GM06990 (cell line): ENCODE results near the gene C1QTNF5.

Experiments used
- DNase-seq: peaks from one replicate; pipeline ENCODE4 v3.0.0-alpha.2; 2011; ENCODE audit not compliant: insufficient read length; ENCODE audit errors: extremely low read depth
- H3K27me3 ChIP-seq: replicated peaks from 2 replicates; pipeline ENCODE4 v1.6.0; 2011; ENCODE audit warnings: low read length; ENCODE audit not compliant: control insufficient read depth, insufficient read depth
- H3K36me3 ChIP-seq: 2 replicates; pipeline ENCODE4 v1.5.1; 2011; ENCODE audit warnings: low read length; ENCODE audit not compliant: control insufficient read depth, insufficient read depth
- H3K4me3 ChIP-seq: replicated peaks from 2 replicates; pipeline ENCODE4 v1.5.1; 2011; ENCODE audit warnings: low read depth, mild to moderate bottlenecking, control low read depth, low read length
- TF ChIP-seq, protein P1 (sequence below): IDR thresholded peaks from 2 replicates; pipeline ENCODE4 v1.5.1; 2011; ENCODE audit warnings: low read length, control low read depth, mild to moderate bottlenecking, inconsistent platforms; ENCODE audit not compliant: insufficient read depth, poor library complexity, severe bottlenecking

Gene C1QTNF5

DNA sequence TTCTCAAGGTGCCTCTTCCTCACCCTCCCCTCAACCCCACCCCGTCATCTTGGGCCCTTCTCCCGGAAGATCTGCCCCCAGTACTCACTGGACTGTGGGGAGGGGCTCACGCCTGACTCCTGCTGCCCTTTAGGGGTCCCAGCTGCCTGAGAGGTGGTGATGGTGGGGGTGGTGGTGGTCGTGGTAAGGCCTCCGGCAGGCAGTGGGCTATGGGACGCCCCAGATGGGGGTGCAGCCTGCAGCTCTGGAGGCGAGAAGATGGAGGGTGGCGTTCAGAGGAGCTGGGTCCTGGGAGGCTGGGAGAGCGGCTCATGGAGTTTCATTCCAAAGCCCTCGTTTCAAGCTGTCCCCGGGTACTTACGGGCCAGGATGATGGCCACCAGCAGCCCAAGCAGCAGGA lies 5.0 kb upstream of the C1QTNF5 start:
- TF ChIP-seq, protein P1, sequence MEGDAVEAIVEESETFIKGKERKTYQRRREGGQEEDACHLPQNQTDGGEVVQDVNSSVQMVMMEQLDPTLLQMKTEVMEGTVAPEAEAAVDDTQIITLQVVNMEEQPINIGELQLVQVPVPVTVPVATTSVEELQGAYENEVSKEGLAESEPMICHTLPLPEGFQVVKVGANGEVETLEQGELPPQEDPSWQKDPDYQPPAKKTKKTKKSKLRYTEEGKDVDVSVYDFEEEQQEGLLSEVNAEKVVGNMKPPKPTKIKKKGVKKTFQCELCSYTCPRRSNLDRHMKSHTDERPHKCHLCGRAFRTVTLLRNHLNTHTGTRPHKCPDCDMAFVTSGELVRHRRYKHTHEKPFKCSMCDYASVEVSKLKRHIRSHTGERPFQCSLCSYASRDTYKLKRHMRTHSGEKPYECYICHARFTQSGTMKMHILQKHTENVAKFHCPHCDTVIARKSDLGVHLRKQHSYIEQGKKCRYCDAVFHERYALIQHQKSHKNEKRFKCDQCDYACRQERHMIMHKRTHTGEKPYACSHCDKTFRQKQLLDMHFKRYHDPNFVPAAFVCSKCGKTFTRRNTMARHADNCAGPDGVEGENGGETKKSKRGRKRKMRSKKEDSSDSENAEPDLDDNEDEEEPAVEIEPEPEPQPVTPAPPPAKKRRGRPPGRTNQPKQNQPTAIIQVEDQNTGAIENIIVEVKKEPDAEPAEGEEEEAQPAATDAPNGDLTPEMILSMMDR: no peak
- no peaks in the 10 kb centered on the region for H3K36me3 ChIP-seq
- peaks cover 2% of the 10 kb centered on the region for H3K27me3 ChIP-seq
- DNase-seq: no peak
- H3K4me3 ChIP-seq: no peak overlapping the region

DNA sequence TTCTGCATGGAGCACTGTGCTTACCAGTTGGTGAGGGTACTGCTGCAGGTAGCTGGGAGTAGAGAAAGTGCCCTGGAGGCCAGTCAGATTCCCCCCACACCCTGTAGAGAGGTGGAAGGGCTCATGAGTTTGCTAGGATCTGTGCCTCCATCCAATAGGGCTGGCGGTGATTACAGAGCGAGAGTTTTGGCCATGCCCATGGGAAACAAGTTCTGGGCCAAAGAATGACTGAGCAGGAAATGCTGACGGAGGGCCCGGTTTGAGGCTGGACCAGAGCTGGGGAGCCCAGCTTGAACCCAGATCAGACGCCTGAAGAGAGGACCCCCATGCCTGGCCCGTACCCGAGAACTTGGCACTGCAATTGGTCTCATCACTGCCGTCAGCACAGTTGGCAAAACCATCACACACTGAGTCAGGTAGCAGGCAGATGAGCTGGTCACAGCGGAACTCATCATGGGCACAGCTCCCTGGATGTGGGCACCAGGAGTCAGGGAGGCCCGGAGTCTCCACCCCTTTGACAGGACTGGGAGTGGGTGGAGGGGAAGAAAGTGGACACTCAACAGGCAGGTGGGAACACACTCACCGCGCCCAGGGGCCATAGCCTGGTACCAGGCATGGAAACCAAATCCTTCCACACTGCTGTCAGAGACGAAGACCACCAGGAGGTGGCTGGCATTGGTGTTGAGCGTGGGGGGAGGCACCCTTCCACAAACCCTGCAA lies 3.8 kb upstream of the C1QTNF5 start:
- Histone ChIP-seq H3K27me3 (peaks cover 2% of the 10 kb centered on the region), H3K4me3 (no peak overlapping the region), H3K36me3 (no peaks in the 10 kb centered on the region)
- DNase-seq: no peak
- TF ChIP-seq, protein P1: no peak

DNA sequence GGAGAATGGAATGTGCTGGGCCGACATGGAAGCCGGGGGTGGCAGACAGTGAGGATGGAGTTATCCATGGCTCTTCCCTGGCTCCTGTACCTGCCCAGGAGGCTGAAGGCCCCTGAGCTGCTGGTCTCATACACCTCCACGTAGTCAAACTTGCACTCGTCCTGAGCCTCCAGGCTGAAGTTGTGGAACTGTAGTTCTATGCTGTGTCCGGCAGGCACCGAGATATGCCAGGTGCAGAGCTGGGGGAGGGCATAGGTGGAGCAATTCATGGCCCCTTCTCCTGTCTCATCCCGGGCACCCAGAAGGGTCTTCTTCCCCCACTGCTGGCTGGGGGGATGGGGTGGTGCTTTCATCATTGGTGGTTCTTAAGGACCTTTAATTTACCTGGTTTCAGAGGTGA lies 3.0 kb upstream of the C1QTNF5 start:
- TF ChIP-seq, protein P1: no peak
- Histone ChIP-seq H3K36me3 (no peaks in the 10 kb centered on the region), H3K27me3 (peaks cover 2% of the 10 kb centered on the region), H3K4me3 (no peak overlapping the region)
- no peak for DNase-seq

DNA sequence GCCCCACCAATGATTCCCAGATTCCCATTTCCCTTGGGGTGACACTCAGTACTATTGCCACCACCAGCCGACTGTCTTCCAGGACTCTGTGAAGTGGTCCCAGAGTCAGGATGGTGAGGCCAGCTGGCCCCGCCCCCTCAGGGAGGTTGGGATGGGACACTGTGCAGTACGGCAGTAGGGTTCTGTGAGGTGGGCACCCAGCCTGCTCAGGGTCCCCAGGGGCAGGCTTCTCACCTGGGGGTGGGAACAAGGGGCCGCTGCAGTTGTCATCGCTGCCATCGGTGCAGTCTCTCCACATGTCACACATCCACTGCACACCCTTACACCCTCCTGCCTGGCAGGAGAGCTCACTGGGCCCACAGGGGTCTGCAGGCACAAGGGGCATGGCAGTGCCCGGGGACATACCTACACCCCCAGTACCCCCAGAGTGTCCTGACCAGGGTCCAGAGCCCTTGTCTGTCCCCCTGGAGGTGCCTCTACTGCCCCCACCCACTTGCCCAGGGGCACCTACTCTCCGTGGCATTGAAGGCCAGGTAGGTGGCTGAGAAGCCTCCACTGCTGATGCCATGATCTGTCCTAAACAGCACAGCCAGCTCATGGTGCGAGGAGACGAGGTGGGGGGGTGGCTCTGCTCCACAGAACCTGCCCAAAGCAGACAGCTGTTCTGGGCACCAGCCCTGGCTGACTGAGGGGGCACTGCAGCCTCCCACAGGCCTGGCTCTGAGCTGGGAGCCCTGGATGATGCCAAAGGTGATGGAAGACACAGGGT lies 1.9 kb upstream of the C1QTNF5 start:
- peaks cover under 1% of the 10 kb centered on the region; the same call in 1 of the 2 replicates for H3K36me3 ChIP-seq
- H3K4me3 ChIP-seq: no peak overlapping the region
- DNase-seq: no peak
- H3K27me3 ChIP-seq: peaks cover 2% of the 10 kb centered on the region
- TF ChIP-seq, protein P1: no peak

DNA sequence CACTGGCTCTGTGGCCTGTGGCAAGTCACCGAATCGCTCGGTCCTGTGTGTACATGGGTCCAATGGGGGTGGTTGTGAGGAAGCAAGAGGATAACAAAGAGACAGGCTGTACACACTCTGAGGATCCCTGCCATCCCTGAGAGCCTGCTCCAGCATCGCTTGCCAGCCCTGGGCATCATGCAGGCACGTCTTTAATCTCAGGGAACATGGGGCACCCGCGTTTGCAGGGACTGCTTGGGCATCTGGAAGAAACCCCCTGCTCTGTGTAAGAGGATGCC lies 1.3 kb upstream of the C1QTNF5 start:
- no peak for DNase-seq
- no peak overlapping the region for H3K4me3 ChIP-seq
- peaks cover 2% of the 10 kb centered on the region for H3K27me3 ChIP-seq
- H3K36me3 ChIP-seq: peaks cover 2% of the 10 kb centered on the region; the same call in 1 of the 2 replicates
- TF ChIP-seq, protein P1: no peak
